HG03558 (cell line): ENCODE measurements around the gene PGAM4.
"Not testable (repeated sequence)": the region's sequence is repeated elsewhere in the genome, so short reads cannot be mapped to it uniquely, and the experiment has no call there.

Experiments used
- ATAC-seq: cut with Tn5 transposase; IDR thresholded peaks from one replicate; pipeline ENCODE4 v1.9.1; 2021; ENCODE audit warnings: moderate number of reproducible peaks; ENCODE audit not compliant: unreplicated experiment; ENCODE audit errors: extremely low read depth

The PGAM4 gene

DNA sequence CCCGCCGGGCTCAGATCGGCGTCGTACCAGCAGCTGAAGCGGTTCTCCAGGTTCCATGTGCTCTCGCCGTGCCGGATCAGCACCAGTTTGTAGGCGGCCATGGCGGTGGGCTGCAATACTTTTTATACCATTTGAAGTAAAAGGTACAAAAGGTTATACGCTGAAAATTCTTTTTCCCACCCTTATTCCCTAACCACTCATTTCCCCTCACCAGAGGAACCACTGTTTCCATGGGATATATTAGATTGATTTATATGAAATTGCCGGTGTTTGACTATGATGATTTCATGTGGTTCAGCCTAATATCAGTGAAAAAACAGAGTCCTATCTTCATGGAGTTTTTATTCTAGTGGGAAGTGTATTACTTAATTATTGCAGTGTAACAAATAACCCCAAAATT, at the start of gene PGAM4:
Gene PGAM4, minus strand, starts transcription at position 101 of the 400 bp plus-strand sequence. Its CDS starts 0 bp downstream, at position 101.
- no peak for ATAC-seq

DNA sequence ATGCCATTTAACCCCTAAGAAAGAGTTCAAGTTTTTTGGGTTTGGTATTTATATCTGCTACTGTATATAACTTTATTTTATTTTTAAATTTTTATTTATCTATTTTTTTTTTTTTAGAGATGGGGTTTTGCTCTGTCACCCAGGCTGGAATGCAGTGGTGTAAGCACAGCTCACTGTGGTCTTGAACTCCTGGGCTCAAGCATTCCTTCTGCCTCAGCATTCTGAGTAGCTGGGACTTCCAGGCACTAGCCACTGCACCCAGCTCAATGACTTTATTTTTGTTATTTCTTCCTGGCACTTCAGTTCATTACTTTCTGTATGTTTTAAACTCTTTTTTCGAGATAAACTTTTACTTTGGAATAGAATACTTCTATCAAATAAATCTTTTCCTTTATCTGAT, 42.4 kb upstream of the PGAM4 start:
- no peak for ATAC-seq

DNA sequence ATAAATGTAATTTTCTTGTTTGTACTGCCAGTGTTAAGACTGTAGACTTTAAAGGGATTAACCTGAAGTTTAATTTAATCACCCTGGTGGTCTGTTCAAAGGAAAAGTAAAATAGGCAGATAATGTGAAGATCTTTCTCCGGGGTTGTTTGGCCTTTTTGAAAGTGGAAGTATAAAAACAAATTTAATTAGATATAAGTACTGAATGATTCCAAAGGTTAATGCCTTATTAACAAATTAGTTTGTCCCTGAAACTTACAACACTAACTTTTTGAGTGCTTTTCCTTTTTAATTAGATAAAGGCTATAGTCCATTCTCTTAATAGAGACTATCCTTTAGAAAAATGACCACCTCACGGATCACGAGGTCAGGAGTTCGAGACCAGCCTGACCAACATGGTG, 10.4 kb upstream of the PGAM4 start:
- no peak for ATAC-seq

DNA sequence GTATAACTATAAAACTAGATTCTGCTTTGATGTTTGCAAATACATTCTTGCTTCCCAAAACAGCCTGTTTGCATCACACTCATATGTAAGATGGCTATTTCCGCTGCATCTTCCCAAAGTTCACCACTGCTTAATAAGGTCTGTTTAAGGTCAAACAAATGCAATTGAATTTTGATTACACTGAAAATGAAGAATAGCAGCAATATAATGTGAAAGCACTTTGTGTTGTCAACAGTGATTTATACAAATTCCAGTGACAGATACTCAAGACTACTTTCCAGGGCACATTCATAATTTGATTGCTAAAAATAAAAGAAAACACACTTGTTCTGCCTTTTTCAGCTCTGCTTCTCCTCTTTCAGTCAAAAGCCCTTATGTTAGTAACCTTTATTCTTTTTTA, 8.1 kb upstream of the PGAM4 start:
- ATAC-seq: no peak

DNA sequence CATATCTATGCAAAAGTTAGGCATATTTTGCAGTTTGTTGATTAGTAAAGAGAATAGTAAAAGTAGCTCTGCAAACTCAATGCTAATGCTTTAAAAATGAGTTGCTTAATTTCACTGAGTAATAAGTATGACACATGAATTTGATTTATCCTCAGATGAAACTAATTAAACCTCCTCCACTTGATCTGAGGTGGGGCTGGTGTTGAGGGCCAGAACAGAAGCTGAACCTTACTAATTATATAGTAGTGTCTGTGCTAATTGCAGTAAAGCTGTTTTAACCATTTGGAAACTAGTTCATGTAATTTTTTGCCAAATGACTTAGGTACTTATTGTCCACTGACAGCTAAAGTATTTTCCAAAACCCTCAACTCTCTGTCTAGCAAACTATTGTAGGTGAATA, 7.7 kb upstream of the PGAM4 start:
- ATAC-seq: no peak

DNA sequence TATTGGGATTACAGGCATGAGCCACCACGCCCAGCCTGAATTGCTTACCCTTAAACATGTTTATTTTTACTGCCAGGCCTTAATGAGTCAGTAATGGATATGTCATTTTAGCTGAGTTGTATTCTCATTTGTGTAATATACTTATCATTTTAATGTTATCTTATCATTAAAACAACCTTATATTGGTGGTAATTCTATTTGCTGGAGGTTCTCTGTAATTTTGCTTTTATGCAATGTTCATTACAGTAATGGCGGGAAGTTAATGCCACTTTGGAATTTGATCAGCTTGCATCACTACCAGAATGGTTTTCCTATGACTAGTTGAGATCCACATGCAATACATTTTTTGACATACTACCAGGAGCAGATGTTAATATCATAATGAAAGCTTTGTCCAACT, 6.3 kb upstream of the PGAM4 start:
- no peak for ATAC-seq

DNA sequence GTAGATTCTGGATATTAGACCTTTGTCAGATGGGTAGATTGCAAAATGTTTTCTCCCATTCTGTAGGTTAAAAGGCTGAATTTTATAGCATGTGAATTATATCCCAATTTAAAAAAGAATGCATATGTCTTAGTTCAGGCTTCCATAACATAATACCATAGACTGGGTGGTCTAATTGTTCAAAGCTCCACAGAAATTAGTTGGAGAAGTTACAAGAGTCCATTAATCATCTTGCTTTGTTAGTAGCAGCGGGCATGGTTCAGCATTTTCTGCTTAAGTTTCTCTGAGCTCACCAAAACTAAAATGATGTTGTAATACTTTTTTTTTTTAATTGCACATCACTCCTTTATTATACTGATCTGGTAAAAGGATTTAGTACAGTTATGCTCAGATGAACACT, 1.8 kb downstream of the PGAM4 start:
- ATAC-seq: no peak

DNA sequence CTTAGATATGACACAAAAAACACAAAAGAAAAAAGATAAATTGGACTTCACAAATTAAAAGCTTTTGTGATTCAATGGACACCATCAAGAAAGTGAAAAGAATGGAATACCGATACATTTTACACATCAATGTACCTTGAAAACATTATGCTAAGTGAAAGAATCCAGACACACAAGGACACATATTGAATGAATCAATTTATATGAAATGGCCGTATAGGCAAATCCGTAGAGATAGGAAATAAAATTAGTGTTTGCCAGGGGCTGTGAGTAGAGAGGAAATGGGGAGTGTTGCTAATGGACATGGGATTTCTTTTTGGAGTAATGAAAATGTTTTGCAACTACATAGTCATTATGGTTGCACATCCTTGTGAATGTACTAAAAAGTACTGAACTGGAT, 3.1 kb downstream of the PGAM4 start:
- no peak for ATAC-seq

DNA sequence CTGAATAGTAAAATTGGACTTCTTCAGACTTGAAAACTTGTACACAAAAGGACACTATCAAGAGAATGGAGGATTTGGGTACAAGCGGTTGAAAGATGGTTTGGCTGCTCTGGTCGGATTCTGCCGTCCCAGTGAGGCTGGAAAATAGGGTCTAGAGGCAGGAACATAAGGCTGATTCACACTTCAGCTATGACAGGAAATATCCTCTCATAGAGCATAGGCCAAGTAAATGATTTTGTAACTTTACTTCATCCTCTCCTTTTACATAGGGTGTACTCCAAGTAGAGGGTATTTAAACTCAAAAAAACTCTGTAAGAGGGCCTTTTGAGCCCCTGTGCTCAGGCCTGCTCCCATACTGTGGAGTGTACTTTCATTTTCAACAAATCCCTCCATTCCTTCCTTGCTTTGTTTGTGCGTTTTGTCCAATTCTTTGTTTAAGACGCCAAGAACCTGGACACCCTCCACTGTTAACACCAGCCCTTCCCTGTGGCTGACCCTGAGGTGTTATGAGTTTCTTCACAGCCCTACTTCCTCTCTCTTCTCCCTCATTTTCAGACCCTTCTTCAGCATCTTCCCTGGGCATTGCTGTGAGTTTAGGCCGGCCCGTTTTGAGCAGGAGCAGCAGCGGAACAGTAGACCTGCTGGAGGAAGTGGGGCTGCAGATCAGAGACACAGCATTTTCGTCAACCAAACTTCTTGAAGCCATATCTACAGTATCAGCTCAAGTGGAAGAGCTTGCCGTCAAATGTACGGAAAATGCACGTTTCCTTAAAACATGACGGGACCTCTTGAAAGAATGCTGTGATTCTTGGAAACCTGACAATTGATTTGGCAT, 7.2 kb downstream of the PGAM4 start:
- ATAC-seq: no peak

DNA sequence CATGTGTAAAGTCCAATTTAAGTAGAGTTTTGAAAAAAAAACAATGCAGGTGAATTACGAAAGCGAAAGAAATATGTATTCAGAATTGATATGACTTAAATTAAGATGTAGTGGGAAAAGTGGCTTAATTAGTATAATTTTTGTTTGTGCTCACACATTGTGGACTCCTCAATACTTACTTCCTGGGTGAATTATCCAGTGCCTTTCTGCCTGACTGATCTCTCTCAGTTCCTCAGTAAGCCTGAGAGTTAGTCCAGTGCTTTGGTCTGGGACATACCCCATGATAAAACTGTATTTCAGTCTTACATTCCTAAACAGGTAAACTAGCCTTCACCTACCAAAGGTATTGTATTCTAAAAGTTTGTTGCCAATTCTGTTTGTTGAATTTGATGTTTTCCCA, 8.4 kb downstream of the PGAM4 start:
- no peak for ATAC-seq

DNA sequence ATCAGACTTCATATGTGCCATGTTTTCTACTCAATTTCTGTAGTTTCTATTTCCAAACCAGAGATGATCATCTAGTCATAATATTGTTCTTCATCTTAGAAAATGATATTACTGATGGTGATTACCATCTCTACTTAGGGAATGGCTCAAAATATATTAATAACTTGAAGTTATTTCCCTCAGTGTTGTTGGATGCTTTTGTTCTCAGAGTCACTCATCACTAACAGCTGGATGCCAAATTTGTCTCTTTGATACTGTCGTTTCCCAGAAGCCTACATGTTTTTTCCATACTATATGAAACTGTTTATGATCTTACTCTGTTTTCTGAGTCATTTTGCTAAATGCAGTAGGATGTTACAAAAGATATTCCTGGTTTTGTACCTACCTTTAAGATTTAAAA, 8.9 kb downstream of the PGAM4 start:
- no peak for ATAC-seq

DNA sequence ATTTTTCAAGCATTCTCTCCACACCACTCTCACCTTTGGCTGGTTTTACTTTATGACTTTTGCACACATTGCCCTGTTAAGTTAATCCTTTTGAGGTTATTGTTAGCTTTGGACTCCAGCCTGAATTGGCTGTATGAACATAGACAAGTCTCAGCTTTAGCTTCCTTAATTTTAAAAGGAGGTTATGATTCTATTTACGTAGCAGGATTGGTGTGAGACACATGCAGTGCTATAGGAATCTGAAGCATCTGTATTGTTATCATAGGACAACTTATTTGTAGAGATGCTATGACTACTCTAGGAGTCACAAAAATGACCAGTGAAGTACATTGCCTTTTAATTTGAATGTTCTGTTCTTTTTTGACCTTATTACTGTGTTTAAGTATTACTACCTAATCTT, 15.7 kb downstream of the PGAM4 start:
- ATAC-seq: no peak

DNA sequence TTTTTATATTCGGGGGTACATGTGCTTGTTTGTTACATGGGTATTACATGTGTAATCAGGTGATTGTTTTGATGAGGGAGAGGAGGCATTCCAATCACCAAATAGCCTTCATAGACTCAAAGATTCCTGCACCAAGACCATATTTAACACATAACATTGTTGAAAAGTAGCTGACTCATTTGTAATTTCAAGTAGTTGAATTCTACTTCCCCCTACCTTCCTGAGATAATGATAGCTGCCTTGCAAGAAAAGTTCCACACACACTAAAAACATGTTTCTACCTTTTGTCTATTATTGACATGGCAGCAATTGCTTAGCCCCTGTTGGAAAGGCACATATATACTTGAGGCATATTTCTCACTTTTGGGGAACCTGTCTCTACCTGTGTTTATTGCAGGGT, 16.1 kb downstream of the PGAM4 start:
- no peak for ATAC-seq

DNA sequence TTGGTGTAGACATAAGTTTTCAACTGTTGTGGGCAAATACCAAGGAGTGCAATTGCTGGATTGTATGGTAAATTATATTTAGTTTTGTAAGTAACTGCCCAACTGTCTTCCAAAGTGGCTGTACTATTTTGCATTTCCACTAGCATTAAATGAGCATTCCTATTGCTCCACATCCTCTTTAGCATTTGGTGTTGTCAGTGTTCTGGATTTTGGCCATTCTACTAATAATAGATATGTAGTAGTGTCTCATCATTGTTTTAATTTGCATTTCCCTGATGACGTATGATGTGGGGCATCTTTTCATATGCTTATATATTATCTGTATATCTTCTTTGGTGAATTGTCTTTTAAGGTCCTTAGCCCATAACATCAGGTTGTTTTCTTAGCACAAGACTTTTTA, 17.3 kb downstream of the PGAM4 start:
- ATAC-seq: no peak

DNA sequence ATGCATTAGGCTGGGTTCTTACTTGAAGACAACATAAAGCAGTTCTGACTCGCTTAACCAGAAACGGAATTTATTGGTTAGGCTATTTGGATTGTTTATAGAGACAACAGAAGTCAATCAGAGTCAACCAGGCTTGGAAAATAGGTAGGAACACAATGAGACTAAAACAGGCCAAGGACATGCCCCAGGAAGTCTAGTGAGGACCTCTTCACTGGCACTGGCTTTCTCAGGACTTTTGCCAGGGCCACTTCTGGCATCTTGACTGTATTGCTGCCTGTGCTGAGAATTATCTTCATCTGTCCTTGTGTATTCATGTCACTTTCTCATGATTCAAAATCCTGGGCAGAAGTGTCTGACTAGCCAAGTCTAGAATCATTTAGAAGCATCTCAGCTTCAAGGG, 19.6 kb downstream of the PGAM4 start:
- ATAC-seq: no peak

DNA sequence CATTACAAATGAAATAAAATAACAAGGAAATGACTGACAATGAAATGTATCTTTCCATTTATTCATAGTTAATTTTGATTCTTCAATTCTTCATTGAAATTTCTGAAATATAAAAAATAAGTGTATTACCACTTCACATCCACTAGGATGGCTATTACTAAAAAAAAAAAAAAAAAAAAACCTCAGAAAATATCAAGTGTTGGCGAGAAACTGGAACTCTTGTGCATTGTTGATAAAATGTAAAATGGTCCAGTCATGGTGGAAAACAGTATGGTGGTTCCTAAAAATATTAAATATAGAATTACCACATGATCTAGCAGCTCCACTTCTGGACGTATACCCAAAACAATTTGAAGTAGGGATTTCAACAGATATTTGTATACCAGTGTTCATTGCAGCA, 22.9 kb downstream of the PGAM4 start:
- no peak for ATAC-seq

DNA sequence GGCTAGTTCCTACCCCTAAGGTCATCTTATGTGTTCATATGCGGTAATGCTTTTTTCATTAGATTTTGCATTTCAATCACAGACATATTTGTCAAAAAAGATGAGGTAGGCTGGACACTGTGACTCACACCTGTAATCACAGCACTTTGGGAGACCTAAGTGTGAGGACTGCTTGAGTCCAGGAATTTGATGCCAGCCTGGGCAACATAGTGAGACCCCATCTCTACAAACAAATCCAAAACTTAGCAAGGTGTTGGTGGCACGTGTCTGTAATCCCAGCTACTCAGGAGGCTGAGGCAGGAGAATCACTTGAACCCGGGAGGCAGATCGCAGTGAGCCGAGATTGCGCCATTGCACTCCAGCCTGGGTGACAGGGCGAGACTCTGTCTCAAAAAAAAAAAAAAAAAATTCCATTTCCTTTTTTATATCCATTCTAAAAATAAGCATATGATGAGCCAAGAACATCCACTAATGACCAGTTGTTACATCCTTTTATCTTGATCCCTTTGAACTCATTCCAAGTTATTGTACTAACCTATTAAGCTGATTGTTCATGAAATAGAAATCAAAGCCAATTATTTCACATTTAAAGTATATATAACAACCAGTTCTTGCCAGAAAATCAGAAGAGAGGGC, 23.4 kb downstream of the PGAM4 start:
- no peak for ATAC-seq

DNA sequence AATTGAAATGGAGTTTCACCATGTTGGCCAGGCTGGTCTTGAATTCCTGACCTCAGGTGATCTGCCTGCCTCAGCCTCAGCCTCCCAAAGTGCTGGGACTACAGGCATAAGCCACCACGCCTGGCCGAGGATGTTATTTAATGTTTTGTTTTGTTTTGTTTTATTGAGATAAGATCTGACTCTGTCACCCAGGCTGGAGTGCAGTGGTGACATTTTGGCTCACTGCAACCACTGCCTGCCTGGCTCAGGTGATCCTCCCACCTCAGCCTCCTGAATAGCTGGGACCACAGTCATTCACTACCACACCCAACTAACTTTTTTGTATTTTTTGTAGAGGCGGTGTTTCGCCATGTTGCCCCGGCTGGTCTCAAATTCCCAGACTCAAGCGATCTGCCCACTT, 24.4 kb downstream of the PGAM4 start:
- not testable (repeated sequence) for ATAC-seq

DNA sequence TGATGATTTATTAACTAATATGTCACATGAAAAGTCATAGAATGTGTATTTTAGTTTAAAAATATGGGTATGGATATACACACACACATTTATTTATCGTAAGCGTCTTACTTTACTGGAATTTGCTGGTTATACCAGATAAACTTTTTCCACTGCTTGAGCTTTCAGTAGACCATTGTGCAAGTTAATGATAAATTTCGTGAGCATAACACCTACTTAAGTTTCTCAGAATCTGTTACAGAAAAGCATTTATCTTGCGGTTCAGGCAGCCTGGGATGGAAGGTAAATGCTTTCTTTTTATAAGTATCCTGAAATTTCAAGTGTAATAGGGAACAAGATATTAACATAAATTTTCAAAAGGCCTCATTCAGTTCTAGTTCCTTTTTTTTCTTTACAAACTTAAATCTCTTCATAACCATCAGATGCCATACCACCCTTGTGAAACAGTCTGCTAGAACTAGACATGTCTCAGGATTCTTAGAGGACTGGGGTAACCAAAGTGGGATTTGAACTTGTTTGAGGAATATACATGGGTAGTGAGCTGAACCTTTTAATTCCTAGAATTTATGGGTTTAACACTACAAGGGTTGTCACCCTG, 31.3 kb downstream of the PGAM4 start:
- no peak for ATAC-seq

DNA sequence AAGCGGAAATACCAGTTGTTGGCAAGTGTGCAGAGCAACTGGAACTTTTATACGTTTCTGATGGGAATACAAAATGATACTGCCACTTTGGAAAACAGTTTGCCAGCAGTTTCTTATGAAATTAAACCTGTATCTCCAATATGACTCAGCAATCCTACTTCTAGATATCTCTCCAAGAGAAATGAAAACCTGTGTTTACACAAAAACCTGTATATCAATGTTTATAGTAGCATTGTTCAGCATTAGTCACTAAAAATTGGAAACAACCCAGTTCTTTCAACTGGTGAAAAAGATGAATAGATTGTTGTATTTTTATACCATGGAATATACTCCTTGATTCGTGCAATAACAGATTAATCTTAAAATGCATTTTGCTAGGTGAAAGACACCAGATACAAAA, 32.1 kb downstream of the PGAM4 start:
- ATAC-seq: no peak

DNA sequence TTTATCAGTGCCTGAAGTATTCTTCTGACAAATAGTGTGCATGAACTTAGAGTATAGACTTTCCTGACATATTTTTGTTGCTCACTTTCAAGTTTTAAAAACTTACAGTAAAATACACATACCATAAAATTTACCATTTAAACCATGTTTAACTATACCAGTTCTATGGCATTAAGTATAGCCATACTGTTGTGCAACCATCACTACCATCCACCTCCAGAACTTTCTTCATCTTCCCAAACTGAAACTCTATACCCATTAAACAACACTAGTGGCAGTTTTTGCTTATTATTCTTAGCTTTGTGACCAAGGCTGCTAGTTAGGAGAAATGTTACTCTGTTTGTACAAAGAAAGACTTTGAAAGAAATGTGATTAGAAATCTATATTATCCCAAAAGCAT, 33.1 kb downstream of the PGAM4 start:
- ATAC-seq: no peak

DNA sequence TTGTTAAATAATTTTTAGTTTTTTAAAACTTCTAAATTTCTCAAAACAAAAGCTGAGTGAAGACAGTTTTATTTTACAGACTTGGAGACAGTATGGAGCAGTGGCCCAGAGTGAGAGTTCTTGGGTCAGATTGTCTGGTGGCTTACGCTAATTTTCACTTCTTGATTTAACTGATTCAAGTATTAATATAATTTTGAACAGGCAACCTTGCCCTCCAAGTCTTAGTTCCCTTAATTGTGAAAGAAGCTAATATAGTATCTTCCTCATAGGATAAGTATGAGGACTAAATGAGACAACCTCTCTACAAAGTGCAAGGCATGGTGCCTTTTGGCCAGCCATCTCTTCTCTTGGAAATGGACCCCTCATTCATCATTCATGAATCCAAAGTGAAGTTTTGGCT, 33.6 kb downstream of the PGAM4 start:
- ATAC-seq: no peak
